Pulmonary artery endothelial cell (primary cell): ENCODE results near the gene CSTA. TPM values are rescaled to one million over a fixed set of nuclear protein-coding genes. Genes with fewer than 3 reads are reported as not detected.
"Not testable (repeated sequence)": the region's sequence is repeated elsewhere in the genome, so short reads cannot be mapped to it uniquely, and the experiment has no call there.

ENCODE experiments used
- DNase-seq: peaks from one replicate; pipeline ENCODE4 v3.0.0-alpha.2; 2011; ENCODE audit warnings: low read depth, low spot score
- total RNA-seq: library from RNA; depleted of rRNA; stranded (reverse); fragments of >200 nt; gene quantifications from 2 replicates; pipeline ENCODE4 v1.2.3, GENCODE V29; 2014

Gene CSTA
- total RNA-seq, 1 donor from 2014 or later = not detected

- DNase-seq = no peak
Measured at GRCh38 chr3:122322095-122323075, 2.7 kb upstream of the CSTA start.

GRCh38 chr3:122325769-122326168 is 721 bp downstream of the CSTA start:
- DNase-seq = no peak

GRCh38 chr3:122331886-122332285 is 6.8 kb downstream of the CSTA start:
- DNase-seq = no peak

GRCh38 chr3:122332551-122332950 is 7.5 kb downstream of the CSTA start:
- no peak for DNase-seq

- DNase-seq = no peak
Measured at GRCh38 chr3:122342803-122343202, 17.8 kb downstream of the CSTA start.

- DNase-seq = no peak
Measured at GRCh38 chr3:122343654-122344053, 18.6 kb downstream of the CSTA start.

- no peak for DNase-seq
Measured at GRCh38 chr3:122349171-122349570, 24.1 kb downstream of the CSTA start.

- no peak for DNase-seq
Measured at GRCh38 chr3:122350814-122351418, 25.9 kb downstream of the CSTA start.

GRCh38 chr3:122351612-122352011 is 26.6 kb downstream of the CSTA start:
- DNase-seq = no peak

GRCh38 chr3:122353215-122353614 is 28.2 kb downstream of the CSTA start:
- DNase-seq = no peak

GRCh38 chr3:122353893-122354401 is 28.9 kb downstream of the CSTA start:
- no peak for DNase-seq

GRCh38 chr3:122355612-122356011 is 30.6 kb downstream of the CSTA start:
- no peak for DNase-seq

- no peak for DNase-seq
Measured at GRCh38 chr3:122356402-122356801, 31.4 kb downstream of the CSTA start.

- no peak for DNase-seq
Measured at GRCh38 chr3:122357828-122358702, 33.0 kb downstream of the CSTA start.

- no peak for DNase-seq
Measured at GRCh38 chr3:122358703-122359032, 33.6 kb downstream of the CSTA start.

GRCh38 chr3:122362026-122362425 is 37.0 kb downstream of the CSTA start:
- DNase-seq = no peak

- no peak for DNase-seq
Measured at GRCh38 chr3:122364490-122364889, 39.4 kb downstream of the CSTA start.

GRCh38 chr3:122365073-122365472 is 40.0 kb downstream of the CSTA start:
- DNase-seq = no peak

- not testable (repeated sequence) for DNase-seq
Measured at GRCh38 chr3:122365582-122366378, 40.7 kb downstream of the CSTA start.

GRCh38 chr3:122366379-122366749 is 41.3 kb downstream of the CSTA start:
- DNase-seq = no peak

GRCh38 chr3:122374034-122374433 is 49.0 kb downstream of the CSTA start:
- no peak for DNase-seq
